Urinary bladder (tissue), 4 donors: ENCODE data around the gene TMEM115. TPM values are rescaled to one million over a fixed set of nuclear protein-coding genes. Genes with fewer than 3 reads are reported as not detected.

Experiments
- DNase-seq: peaks from one replicate; pipeline ENCODE4 v3.0.0-alpha.2; 2015; ENCODE audit errors: extremely low spot score
- H3K27ac ChIP-seq: one replicate; pipeline ENCODE4 v1.5.1; 2013; ENCODE audit warnings: low read depth, mild to moderate bottlenecking, moderate library complexity
- H3K36me3 ChIP-seq: one replicate; pipeline ENCODE4 v1.6.1; 2013; ENCODE audit warnings: mild to moderate bottlenecking, moderate library complexity; ENCODE audit not compliant: insufficient read depth
- H3K4me1 ChIP-seq: one replicate; pipeline ENCODE4 v1.6.1; 2013; ENCODE audit warnings: mild to moderate bottlenecking, moderate library complexity; ENCODE audit not compliant: insufficient read depth
- H3K4me3 ChIP-seq: one replicate; pipeline ENCODE4 v1.5.1; 2013; ENCODE audit warnings: low read depth, low read length
- WGBS: extraction: QIAGEN DNeasy Blood & Tissue Kit; methylation state at CpG from one replicate; pipeline ENCODE4 v1.1.7; 2013; 5-methylcytosine and 5-hydroxymethylcytosine counted together
- polyA plus RNA-seq: library from polyadenylated mRNA; stranded (reverse); fragments of 200-250 nt; gene quantifications from one replicate; pipeline ENCODE4 v1.2.3, GENCODE V29; 2013
- total RNA-seq: library from RNA; depleted of rRNA; stranded (reverse); fragments of >200 nt; gene quantifications from one replicate; pipeline ENCODE4 v1.2.3, GENCODE V29; 2014
- donor health status: healthy with polysubstance abuse.
- donor health status: healthy.

The TMEM115 gene
- total and polyA plus RNA-seq, 2 donors: 16.2 to 49.8 TPM

GRCh38 chr3:50327129-50327528, 32.2 kb downstream of the TMEM115 start:
- H3K4me3 ChIP-seq: peak overlapping the region; percentile 91
- H3K36me3 ChIP-seq: peaks cover 3% of the 10 kb centered on the region
- H3K4me1 ChIP-seq: peaks cover 3% of the 10 kb centered on the region
- no peak overlapping the region for H3K27ac ChIP-seq
- no peak for DNase-seq
- WGBS: 71% methylated on average over 4 of the region's 4 CpGs

DNA sequence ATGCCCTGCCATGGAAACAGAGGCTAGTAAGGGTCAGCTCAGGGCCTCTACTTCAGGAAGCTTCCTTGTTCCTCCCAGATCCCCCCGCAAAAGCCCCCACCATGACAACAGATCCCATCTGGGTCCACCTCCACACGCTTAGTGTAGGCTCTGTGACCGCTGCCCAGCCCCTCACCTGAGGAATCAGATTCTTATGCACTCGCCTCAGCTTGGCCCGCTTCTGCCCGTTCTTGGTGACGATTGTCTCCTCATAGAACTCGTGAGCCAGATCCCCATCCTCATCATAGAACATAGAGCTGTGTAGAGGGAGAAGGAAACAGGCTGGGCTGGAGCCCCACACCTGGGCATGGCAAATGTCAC, 33.2 kb downstream of the TMEM115 start:
- Histone ChIP-seq H3K4me1 (peaks cover 3% of the 10 kb centered on the region), H3K4me3 (no peak overlapping the region), H3K36me3 (peaks cover 3% of the 10 kb centered on the region), H3K27ac (no peak overlapping the region)
- 91% methylated on average over 8 of the region's 8 CpGs for WGBS
- no peak for DNase-seq

- H3K4me3 ChIP-seq: no peak overlapping the region
- WGBS: 88% methylated on average over 11 of the region's 11 CpGs
- H3K27ac ChIP-seq: no peak overlapping the region
- H3K36me3 ChIP-seq: peaks cover 2% of the 10 kb centered on the region
- DNase-seq: no peak
- peaks cover 3% of the 10 kb centered on the region for H3K4me1 ChIP-seq
Observed at GRCh38 chr3:50325497-50326181, 33.7 kb downstream of the TMEM115 start.

DNA sequence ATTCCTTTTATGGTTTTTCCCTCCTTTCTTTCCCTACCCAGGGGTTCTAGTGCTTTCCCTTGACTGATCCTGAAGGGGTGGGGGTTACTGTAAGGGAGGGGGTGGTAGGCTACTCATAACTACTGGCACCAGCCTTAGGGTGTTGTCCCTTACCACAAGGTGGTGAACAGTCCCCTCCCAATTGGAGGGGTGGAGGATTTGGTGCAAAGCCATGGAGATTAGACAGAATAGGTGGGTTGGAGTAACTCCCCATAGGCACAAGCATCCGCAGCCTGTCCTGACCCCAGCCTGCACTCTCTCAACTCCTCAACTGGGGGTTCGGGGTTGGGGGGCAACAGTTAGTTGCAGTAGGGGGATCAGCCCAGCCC, 34.2 kb downstream of the TMEM115 start:
- Histone ChIP-seq H3K4me3 (no peak overlapping the region), H3K36me3 (no peaks in the 10 kb centered on the region), H3K27ac (no peak overlapping the region), H3K4me1 (peaks cover 3% of the 10 kb centered on the region)
- 92% methylated on average over 2 of the region's 2 CpGs for WGBS
- DNase-seq: no peak

DNA sequence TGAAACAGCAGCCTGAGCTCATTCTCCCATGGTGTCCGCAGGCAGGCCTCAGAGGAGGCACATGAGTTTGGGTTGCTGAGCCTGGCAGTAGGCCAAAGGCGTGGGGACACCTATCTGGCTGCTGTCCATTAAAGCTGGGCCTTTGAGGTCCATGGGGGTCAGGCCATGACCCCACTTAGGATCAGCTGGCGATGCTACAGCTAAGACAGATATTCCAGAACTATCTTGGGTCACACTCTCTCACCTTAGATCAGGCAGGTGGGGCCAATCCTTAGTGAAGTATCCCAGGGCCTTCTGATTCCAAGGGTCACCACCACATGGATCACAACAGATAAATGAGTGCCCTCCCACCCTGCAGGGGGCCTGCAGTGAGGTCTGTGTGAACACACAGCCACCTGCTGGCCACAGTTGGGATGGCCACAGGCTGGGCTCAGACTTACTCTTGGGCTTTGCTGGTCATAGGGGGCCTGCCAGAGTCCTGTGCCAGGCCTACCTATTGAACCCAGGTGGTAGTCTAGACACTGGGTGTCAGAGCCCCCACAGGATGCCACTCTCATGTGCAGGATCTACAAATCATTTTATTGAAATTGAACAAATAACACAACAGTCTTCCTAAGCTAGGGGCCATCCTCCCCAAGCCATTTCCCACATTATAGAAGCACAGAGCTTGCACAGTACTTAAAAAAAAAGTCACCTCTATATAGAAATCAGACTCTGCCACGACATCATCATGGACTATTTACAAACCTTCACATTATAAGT, 34.8 kb downstream of the TMEM115 start:
- DNase-seq: no peak
- 48% methylated on average over 4 of the region's 4 CpGs for WGBS
- Histone ChIP-seq H3K36me3 (no peaks in the 10 kb centered on the region), H3K27ac (no peak overlapping the region), H3K4me3 (no peak overlapping the region), H3K4me1 (peaks cover 3% of the 10 kb centered on the region)

DNA sequence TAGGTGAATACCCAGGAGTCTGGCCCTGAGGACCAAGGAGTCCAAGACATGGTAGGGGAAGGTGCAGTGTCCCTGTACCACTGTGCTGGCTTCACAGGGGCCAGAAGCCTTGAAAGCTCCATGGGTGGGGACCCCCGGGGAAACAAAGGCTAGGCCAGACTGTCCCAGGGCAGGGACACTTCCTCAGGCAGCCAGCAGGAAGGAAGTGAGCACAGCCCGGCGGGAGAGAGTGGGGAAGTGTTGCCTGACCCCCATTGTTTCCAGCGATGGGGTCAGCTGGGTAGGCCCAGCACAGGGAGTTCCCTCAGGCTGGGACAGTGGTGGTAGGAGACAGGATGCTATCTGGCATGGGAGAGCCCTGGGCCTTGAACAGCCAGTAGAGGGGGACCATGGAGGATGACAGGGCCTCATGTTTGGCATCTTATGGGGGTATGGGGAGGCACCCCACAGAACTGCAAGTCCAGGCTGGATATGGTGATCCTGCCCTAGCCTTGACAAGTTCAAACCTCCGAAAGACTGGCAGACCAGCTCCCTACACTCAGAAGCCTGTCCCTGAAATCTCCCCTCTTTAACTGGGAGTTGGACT, 35.6 kb downstream of the TMEM115 start:
- WGBS: 72% methylated on average over 5 of the region's 5 CpGs
- H3K36me3 ChIP-seq: no peaks in the 10 kb centered on the region
- DNase-seq: no peak
- H3K4me3 ChIP-seq: no peak overlapping the region
- peaks cover 3% of the 10 kb centered on the region for H3K4me1 ChIP-seq
- no peak overlapping the region for H3K27ac ChIP-seq

GRCh38 chr3:50323092-50323600, 36.2 kb downstream of the TMEM115 start:
- Histone ChIP-seq H3K27ac (no peak overlapping the region), H3K4me1 (peaks cover 3% of the 10 kb centered on the region), H3K4me3 (no peak overlapping the region), H3K36me3 (no peaks in the 10 kb centered on the region)
- DNase-seq: no peak
- 43% methylated on average over 4 of the region's 4 CpGs for WGBS

DNA sequence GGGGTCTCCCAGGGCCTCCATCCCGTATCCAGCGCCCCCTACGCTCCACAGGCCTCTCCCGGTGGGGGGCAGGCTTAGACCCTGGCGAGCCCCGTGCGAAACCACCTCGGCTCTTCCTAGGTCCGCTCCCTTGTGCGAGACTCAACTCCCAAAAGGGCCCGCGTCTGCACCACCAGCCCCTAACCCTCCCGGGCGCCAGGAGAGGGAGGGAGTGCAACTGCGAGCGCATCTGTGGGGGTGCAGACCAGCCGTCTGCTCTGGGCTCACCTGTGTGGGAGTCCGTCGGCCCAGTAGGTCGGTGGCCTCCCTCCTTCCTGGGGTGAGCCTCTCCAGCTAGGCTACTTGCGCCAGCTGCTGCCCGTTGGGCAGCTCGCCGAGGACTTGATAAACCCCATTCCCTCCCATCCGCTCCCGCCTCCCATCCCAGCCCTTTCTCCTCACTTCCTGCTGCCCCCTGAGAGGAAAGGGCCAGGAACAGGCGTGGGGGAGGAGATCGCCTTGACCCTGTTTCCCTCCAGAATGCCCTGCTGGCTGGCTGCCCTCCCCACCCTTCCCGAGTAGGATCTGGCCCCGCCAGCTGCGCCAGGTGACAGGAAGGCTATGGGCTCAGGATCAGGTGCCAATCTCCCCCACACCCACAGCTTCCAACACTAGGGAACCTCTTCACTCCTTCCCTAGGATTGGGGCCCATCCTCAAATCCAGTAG, 36.8 kb downstream of the TMEM115 start, which contains the start of gene HYAL2:
HYAL2 (minus strand) TSS at position 360 of the 706 bp plus-strand sequence. CDS start 2,256 bp downstream, outside the sequence.
- DNase-seq: no peak
- no peaks in the 10 kb centered on the region for H3K36me3 ChIP-seq
- H3K27ac ChIP-seq: peak within 1 kb of the TSS; percentile 90
- peak within 1 kb of the TSS; percentile 58 for H3K4me3 ChIP-seq
- WGBS: 32% methylated on average over 31 of the region's 31 CpGs
- H3K4me1 ChIP-seq: peaks cover 3% of the 10 kb centered on the region

GRCh38 chr3:50322115-50322385, 37.3 kb downstream of the TMEM115 start:
- DNase-seq: no peak

GRCh38 chr3:50321336-50322114, 37.8 kb downstream of the TMEM115 start:
- WGBS: 1% methylated on average over 58 of the region's 59 CpGs
- peak overlapping the region; percentile 90 for H3K27ac ChIP-seq
- no peaks in the 10 kb centered on the region for H3K4me1 ChIP-seq
- peak overlapping the region; percentile 58 for H3K4me3 ChIP-seq
- H3K36me3 ChIP-seq: no peaks in the 10 kb centered on the region
- peak; percentile 80 for DNase-seq

More at GRCh38 chr3:50322115-50322385, 37.3 kb downstream of the TMEM115 start:
- H3K4me3 ChIP-seq: peak overlapping the region; percentile 58
- WGBS: 10% methylated on average over 14 of the region's 14 CpGs
- no peaks in the 10 kb centered on the region for H3K4me1 ChIP-seq
- H3K27ac ChIP-seq: peak overlapping the region; percentile 0
- H3K36me3 ChIP-seq: no peaks in the 10 kb centered on the region

DNA sequence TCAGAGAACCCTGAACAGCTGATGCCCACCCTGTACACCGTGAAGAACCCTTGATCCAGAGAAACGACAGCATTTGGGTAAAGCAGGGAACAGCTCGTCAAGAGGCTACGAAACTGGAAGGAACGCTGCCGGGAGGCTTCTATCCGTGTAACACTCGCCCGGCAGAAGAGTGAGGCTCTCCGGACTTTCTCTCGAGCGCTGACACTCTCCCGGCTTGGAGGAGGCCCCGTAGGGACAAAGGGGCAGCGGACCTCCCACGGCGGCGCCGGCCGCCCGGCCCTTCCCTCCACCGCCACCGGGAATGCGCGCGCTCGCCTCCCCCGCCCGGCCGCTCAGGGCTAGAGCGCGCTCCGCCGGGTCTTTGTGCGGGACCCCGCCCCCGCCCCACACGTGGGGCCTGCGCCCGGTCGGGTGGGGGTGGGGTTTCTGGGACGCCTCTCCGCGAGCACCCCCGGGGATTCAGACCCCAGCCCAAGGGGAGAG, 38.4 kb downstream of the TMEM115 start:
- peak overlapping the region; percentile 58 for H3K4me3 ChIP-seq
- no peaks in the 10 kb centered on the region for H3K36me3 ChIP-seq
- no peak for DNase-seq
- no peaks in the 10 kb centered on the region for H3K4me1 ChIP-seq
- under 1% methylated on average over 45 of the region's 45 CpGs for WGBS
- peak overlapping the region; percentile 90 for H3K27ac ChIP-seq

- no peaks in the 10 kb centered on the region for H3K4me1 ChIP-seq
- H3K27ac ChIP-seq: no peak overlapping the region
- DNase-seq: no peak
- H3K36me3 ChIP-seq: no peaks in the 10 kb centered on the region
- WGBS: 78% methylated on average over 29 of the region's 29 CpGs
- peak overlapping the region; percentile 58 for H3K4me3 ChIP-seq
Observed at GRCh38 chr3:50319894-50320625, 39.3 kb downstream of the TMEM115 start.
